ENCODE data around the gene MCHR2.
A peak's percentile ranks its signal among the peaks of the same experiment; 100 is the strongest.

- no peak for TF ChIP-seq POLR2AphosphoS5 (IDR thresholded peaks at IDR 0.05; ENCODE audit: low read depth)
- TF ChIP-seq, protein P1, sequence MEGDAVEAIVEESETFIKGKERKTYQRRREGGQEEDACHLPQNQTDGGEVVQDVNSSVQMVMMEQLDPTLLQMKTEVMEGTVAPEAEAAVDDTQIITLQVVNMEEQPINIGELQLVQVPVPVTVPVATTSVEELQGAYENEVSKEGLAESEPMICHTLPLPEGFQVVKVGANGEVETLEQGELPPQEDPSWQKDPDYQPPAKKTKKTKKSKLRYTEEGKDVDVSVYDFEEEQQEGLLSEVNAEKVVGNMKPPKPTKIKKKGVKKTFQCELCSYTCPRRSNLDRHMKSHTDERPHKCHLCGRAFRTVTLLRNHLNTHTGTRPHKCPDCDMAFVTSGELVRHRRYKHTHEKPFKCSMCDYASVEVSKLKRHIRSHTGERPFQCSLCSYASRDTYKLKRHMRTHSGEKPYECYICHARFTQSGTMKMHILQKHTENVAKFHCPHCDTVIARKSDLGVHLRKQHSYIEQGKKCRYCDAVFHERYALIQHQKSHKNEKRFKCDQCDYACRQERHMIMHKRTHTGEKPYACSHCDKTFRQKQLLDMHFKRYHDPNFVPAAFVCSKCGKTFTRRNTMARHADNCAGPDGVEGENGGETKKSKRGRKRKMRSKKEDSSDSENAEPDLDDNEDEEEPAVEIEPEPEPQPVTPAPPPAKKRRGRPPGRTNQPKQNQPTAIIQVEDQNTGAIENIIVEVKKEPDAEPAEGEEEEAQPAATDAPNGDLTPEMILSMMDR (IDR thresholded peaks at IDR 0.05; ENCODE audit: insufficient read depth, low read length), result peak; percentile 98
- TF ChIP-seq, protein P2, sequence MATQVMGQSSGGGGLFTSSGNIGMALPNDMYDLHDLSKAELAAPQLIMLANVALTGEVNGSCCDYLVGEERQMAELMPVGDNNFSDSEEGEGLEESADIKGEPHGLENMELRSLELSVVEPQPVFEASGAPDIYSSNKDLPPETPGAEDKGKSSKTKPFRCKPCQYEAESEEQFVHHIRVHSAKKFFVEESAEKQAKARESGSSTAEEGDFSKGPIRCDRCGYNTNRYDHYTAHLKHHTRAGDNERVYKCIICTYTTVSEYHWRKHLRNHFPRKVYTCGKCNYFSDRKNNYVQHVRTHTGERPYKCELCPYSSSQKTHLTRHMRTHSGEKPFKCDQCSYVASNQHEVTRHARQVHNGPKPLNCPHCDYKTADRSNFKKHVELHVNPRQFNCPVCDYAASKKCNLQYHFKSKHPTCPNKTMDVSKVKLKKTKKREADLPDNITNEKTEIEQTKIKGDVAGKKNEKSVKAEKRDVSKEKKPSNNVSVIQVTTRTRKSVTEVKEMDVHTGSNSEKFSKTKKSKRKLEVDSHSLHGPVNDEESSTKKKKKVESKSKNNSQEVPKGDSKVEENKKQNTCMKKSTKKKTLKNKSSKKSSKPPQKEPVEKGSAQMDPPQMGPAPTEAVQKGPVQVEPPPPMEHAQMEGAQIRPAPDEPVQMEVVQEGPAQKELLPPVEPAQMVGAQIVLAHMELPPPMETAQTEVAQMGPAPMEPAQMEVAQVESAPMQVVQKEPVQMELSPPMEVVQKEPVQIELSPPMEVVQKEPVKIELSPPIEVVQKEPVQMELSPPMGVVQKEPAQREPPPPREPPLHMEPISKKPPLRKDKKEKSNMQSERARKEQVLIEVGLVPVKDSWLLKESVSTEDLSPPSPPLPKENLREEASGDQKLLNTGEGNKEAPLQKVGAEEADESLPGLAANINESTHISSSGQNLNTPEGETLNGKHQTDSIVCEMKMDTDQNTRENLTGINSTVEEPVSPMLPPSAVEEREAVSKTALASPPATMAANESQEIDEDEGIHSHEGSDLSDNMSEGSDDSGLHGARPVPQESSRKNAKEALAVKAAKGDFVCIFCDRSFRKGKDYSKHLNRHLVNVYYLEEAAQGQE (IDR thresholded peaks at IDR 0.05; ENCODE audit: insufficient replicate concordance, low read depth), result no peak
- no peak for TF ChIP-seq GABPA (IDR thresholded peaks at IDR 0.05; ENCODE audit: low read depth)
- TF ChIP-seq SPI1 (IDR thresholded peaks at IDR 0.05; ENCODE audit: borderline replicate concordance, low read depth), result no peak
Observed at GRCh38 chr6:100001915-100002388, 7.9 kb upstream of the MCHR2 start.
